Embryonic facial prominence (tissue), 1 donor: Measurements from ENCODE around the gene SMURF1.

Experiments
- DNase-seq: peaks from one replicate; pipeline ENCODE4 v3.0.0-alpha.2; 2016; ENCODE audit errors: extremely low spot score

SMURF1 gene

GRCh38 chr7:98988641-98989040, 155.3 kb downstream of the SMURF1 start:
- DNase-seq = no peak

GRCh38 chr7:98985945-98986344, 158.0 kb downstream of the SMURF1 start:
- DNase-seq = no peak

GRCh38 chr7:98985406-98985805, 158.5 kb downstream of the SMURF1 start:
- DNase-seq = no peak

- DNase-seq = no peak
These were observed 159.8 kb downstream of the SMURF1 start for GRCh38 chr7:98984126-98984525.

- no peak for DNase-seq
These were observed 161.2 kb downstream of the SMURF1 start for GRCh38 chr7:98982686-98983085.

GRCh38 chr7:98981701-98982100, 162.2 kb downstream of the SMURF1 start:
- no peak for DNase-seq

- no peak for DNase-seq
These were observed 165.2 kb downstream of the SMURF1 start for GRCh38 chr7:98978672-98979071.
